ENCODE data around the gene EFHD2. TPM values are rescaled to one million over a fixed set of nuclear protein-coding genes. Genes with fewer than 3 reads are reported as not detected.

Gene EFHD2
- total RNA-seq, 1 experiment from 2014 or later: 90.8 TPM

DNA sequence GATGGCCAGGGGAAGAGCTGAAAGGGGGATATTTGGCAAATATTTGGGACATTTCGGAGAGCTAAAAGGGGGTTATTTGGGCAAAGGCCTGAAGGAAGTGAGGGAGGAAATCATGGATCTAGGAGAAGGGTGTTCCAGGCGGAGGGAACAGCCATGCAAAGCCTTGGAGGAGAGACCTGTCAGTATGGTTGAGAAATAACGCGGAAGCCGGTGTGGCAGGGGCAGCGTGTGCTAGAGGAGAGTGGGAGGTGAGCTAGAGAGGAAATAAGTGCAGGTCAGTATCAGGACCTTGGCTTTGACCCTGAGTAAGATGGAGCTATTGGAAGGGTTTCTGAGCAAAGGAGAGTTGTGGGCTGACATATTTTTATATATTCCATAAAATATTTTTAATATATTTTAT lies 31.6 kb downstream of the EFHD2 start:
- in situ Hi-C loops (cut with HindIII; ENCODE audit: low pct_unique_long_range_greater_than_20kb, low sequenced_read_pairs) (no loop called here), intact Hi-C loops (cut with micrococcal nuclease; ENCODE audit: unreplicated experiment) (no loop called here)
- BruUV-seq (replicated peaks): no TSS peak
- ChIA-PET POLR2A (no interaction called here), CTCF (no interaction called here)
- ATAC-seq (no peak), DNase-seq (ENCODE audit: low read depth, low spot score) (no peak)
- Histone ChIP-seq H3K9me3 (ENCODE audit: control insufficient read depth, insufficient read depth, low read depth, low read length) (no peaks in the 10 kb centered on the region), H3K36me3 (ENCODE audit: control insufficient read depth, insufficient read depth, low read length) (no peaks in the 10 kb centered on the region), H3K27me3 (ENCODE audit: control insufficient read depth, insufficient read depth, low read length) (no peaks in the 10 kb centered on the region), H3K4me1 (ENCODE audit: control insufficient read depth, insufficient read depth, low read length) (no peaks in the 10 kb centered on the region), H3K4me3 (ENCODE audit: low read depth in 2 of 2, low read length in 2 of 2) (no peak overlapping the region), H3K27ac (ENCODE audit: low read length) (no peak overlapping the region)
- TF ChIP-seq TCF7L2 (IDR thresholded peaks at IDR 0.05; ENCODE audit: low read depth, low read length) (no peak), SIN3A (IDR thresholded peaks at IDR 0.05; ENCODE audit: borderline replicate concordance, insufficient read depth, low read depth, low read length) (no peak), POLR2AphosphoS5 (IDR thresholded peaks at IDR 0.05; ENCODE audit: low read depth, low read length) (no peak)
- TF ChIP-seq, protein P1, sequence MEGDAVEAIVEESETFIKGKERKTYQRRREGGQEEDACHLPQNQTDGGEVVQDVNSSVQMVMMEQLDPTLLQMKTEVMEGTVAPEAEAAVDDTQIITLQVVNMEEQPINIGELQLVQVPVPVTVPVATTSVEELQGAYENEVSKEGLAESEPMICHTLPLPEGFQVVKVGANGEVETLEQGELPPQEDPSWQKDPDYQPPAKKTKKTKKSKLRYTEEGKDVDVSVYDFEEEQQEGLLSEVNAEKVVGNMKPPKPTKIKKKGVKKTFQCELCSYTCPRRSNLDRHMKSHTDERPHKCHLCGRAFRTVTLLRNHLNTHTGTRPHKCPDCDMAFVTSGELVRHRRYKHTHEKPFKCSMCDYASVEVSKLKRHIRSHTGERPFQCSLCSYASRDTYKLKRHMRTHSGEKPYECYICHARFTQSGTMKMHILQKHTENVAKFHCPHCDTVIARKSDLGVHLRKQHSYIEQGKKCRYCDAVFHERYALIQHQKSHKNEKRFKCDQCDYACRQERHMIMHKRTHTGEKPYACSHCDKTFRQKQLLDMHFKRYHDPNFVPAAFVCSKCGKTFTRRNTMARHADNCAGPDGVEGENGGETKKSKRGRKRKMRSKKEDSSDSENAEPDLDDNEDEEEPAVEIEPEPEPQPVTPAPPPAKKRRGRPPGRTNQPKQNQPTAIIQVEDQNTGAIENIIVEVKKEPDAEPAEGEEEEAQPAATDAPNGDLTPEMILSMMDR (IDR thresholded peaks at IDR 0.05): no peak
- TF ChIP-seq, protein P2, sequence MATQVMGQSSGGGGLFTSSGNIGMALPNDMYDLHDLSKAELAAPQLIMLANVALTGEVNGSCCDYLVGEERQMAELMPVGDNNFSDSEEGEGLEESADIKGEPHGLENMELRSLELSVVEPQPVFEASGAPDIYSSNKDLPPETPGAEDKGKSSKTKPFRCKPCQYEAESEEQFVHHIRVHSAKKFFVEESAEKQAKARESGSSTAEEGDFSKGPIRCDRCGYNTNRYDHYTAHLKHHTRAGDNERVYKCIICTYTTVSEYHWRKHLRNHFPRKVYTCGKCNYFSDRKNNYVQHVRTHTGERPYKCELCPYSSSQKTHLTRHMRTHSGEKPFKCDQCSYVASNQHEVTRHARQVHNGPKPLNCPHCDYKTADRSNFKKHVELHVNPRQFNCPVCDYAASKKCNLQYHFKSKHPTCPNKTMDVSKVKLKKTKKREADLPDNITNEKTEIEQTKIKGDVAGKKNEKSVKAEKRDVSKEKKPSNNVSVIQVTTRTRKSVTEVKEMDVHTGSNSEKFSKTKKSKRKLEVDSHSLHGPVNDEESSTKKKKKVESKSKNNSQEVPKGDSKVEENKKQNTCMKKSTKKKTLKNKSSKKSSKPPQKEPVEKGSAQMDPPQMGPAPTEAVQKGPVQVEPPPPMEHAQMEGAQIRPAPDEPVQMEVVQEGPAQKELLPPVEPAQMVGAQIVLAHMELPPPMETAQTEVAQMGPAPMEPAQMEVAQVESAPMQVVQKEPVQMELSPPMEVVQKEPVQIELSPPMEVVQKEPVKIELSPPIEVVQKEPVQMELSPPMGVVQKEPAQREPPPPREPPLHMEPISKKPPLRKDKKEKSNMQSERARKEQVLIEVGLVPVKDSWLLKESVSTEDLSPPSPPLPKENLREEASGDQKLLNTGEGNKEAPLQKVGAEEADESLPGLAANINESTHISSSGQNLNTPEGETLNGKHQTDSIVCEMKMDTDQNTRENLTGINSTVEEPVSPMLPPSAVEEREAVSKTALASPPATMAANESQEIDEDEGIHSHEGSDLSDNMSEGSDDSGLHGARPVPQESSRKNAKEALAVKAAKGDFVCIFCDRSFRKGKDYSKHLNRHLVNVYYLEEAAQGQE (IDR thresholded peaks at IDR 0.05; ENCODE audit: insufficient read depth in 1 of 2, low read depth in 2 of 2, low read length in 1 of 2): no peak

DNA sequence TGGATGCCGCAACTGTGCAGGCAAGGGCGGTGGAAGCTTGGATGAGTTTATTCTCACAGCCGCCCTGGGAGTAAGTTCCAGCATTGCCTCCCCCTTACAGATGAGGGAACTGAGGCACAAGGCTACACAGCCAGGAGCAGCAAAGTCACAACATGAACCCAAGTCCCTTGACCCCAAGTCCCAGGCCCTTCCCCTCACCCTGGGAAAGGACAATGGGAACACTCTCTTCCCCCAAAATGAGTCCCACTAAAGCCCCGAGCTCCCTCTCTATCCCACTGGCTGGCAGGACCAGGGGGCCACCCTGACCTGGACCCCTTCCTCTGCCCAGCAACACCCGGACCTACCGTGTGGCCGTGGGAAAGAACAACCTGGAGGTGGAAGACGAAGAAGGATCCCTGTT lies 32.4 kb downstream of the EFHD2 start:
- POLR2A ChIA-PET: no interaction called here
- CTCF ChIA-PET: no interaction called here
- BruUV-seq (replicated peaks): no TSS peak
- intact Hi-C loops (cut with micrococcal nuclease; ENCODE audit: unreplicated experiment) (no loop called here), in situ Hi-C loops (cut with HindIII; ENCODE audit: low pct_unique_long_range_greater_than_20kb, low sequenced_read_pairs) (no loop called here)
- no peak overlapping the region for H3K27ac ChIP-seq (ENCODE audit: low read length)
- H3K9me3 ChIP-seq (ENCODE audit: control insufficient read depth, insufficient read depth, low read depth, low read length): no peaks in the 10 kb centered on the region
- no peak for ATAC-seq
- H3K27me3 ChIP-seq (ENCODE audit: control insufficient read depth, insufficient read depth, low read length): no peaks in the 10 kb centered on the region
- H3K36me3 ChIP-seq (ENCODE audit: control insufficient read depth, insufficient read depth, low read length): no peaks in the 10 kb centered on the region
- no peak overlapping the region for H3K4me3 ChIP-seq (ENCODE audit: low read depth in 2 of 2, low read length in 2 of 2)
- no peaks in the 10 kb centered on the region for H3K4me1 ChIP-seq (ENCODE audit: control insufficient read depth, insufficient read depth, low read length)
- TF ChIP-seq SIN3A (IDR thresholded peaks at IDR 0.05; ENCODE audit: borderline replicate concordance, insufficient read depth, low read depth, low read length) (no peak), POLR2AphosphoS5 (IDR thresholded peaks at IDR 0.05; ENCODE audit: low read depth, low read length) (no peak), TCF7L2 (IDR thresholded peaks at IDR 0.05; ENCODE audit: low read depth, low read length) (no peak)
- TF ChIP-seq, protein P1 (IDR thresholded peaks at IDR 0.05): no peak
- TF ChIP-seq, protein P2 (IDR thresholded peaks at IDR 0.05; ENCODE audit: insufficient read depth in 1 of 2, low read depth in 2 of 2, low read length in 1 of 2): no peak
- DNase-seq (ENCODE audit: low read depth, low spot score): no peak
